ENCODE data around the gene MAGI2. TPM values are rescaled to one million over a fixed set of nuclear protein-coding genes. Genes with fewer than 3 reads are reported as not detected.

The MAGI2 gene
- total RNA-seq, 1 experiment from 2014 or later, result 0.22 TPM

DNA sequence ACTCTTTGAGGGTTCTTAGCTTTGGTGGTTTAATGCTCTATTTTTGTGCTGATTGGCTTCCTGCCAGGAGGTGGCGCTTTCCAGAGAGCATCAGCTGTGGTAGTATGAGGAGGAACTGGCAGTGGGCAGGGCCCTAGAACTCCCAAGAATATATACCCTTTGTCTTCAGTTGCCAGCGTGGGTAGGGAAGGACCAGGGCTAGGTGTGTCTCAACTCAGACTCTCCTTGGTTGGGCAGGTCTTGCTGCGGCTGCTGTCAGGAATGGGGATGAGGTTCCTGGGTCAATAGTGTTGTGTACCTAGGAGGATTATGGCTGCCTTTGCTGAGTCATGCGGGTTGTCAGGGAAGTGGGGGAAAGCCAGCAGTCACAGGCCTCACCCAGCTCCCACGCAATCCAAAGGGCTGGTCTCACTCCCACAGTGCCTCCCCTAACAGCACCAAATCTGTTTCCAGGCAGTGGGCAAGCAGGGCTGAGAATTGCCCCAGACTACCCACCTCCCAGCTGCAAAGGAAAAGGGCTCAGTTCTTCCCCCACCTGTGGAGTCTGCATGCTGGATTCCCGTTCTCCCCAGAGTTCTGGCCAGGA lies 1463.4 kb downstream of the MAGI2 start:
- no peaks in the 10 kb centered on the region for H3K79me2 ChIP-seq (ENCODE audit: insufficient read depth, low read length)
- TF ChIP-seq CBX3 (IDR thresholded peaks at IDR 0.05; ENCODE audit: low read depth) (no peak), EZH2phosphoT487 (IDR thresholded peaks at IDR 0.05; ENCODE audit: borderline replicate concordance) (no peak)
- TF ChIP-seq, protein P1, sequence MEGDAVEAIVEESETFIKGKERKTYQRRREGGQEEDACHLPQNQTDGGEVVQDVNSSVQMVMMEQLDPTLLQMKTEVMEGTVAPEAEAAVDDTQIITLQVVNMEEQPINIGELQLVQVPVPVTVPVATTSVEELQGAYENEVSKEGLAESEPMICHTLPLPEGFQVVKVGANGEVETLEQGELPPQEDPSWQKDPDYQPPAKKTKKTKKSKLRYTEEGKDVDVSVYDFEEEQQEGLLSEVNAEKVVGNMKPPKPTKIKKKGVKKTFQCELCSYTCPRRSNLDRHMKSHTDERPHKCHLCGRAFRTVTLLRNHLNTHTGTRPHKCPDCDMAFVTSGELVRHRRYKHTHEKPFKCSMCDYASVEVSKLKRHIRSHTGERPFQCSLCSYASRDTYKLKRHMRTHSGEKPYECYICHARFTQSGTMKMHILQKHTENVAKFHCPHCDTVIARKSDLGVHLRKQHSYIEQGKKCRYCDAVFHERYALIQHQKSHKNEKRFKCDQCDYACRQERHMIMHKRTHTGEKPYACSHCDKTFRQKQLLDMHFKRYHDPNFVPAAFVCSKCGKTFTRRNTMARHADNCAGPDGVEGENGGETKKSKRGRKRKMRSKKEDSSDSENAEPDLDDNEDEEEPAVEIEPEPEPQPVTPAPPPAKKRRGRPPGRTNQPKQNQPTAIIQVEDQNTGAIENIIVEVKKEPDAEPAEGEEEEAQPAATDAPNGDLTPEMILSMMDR (IDR thresholded peaks at IDR 0.05 in 2 of 3, conservative IDR thresholded peaks at IDR 0.05 in 1 of 3; ENCODE audit: borderline replicate concordance in 1 of 3, insufficient read depth in 1 of 3, low read depth in 2 of 3, low read length in 2 of 3), result peak in 1 of 3 experiments; percentile 20; a peak in 2 of 6 replicates
- H3K4me2 ChIP-seq (ENCODE audit: low read length), result peak overlapping the region; percentile 9; the same call in 1 of the 2 replicates
- peaks cover 0 to 10% of the 10 kb centered on the region in 2 experiments; a peak in 2 of 4 replicates for H3K4me1 ChIP-seq (ENCODE audit: control insufficient read depth in 1 of 2, insufficient read depth in 2 of 2, low read length in 2 of 2)
- no peaks in the 10 kb centered on the region for H3K9me3 ChIP-seq (ENCODE audit: control insufficient read depth in 1 of 2, insufficient read depth in 1 of 2, low read depth in 1 of 2, low read length in 2 of 2)
- H4K20me1 ChIP-seq (ENCODE audit: insufficient read depth), result no peaks in the 10 kb centered on the region
- intact Hi-C loops (cut with micrococcal nuclease), result no loop called here
- no peaks in the 10 kb centered on the region for H3K9me2 ChIP-seq (ENCODE audit: insufficient read depth)
- BruUV-seq (replicated peaks), result no TSS peak
- H3K4me3 ChIP-seq (replicated peaks in 1 of 2; ENCODE audit: low read depth in 1 of 2, low read length in 2 of 2), result no peak overlapping the region
- no peak overlapping the region for H3K9ac ChIP-seq (ENCODE audit: low read length)
- ChIA-PET CTCF (interaction anchor here (0.7 to 1.3 kb wide), 2 partner anchors 31 to 56 kb away, joined by 3 read pairs; no protein-coding TSS in a partner anchor), POLR2A (no interaction called here), RAD21 (ENCODE audit: low non-redundant PET in 1 of 2, low total read pairs in 2 of 2, uncharacterized antibody in 2 of 2, unreplicated experiment in 2 of 2) (no interaction called here)
- DNase-seq (ENCODE audit: low read depth, low spot score), result no peak
- no peak overlapping the region for H3K27ac ChIP-seq (ENCODE audit: low read depth, low read length)
- no peaks in the 10 kb centered on the region for H3K27me3 ChIP-seq (ENCODE audit: insufficient read depth, low read length)
- no peaks in the 10 kb centered on the region for H3K36me3 ChIP-seq (ENCODE audit: control insufficient read depth in 1 of 2, insufficient read depth in 2 of 2, low read length in 2 of 2)
- peak overlapping the region; percentile 12 for H2AFZ ChIP-seq (ENCODE audit: low read depth, low read length, poor library complexity, severe bottlenecking)
- peak; percentile 60 for ATAC-seq

DNA sequence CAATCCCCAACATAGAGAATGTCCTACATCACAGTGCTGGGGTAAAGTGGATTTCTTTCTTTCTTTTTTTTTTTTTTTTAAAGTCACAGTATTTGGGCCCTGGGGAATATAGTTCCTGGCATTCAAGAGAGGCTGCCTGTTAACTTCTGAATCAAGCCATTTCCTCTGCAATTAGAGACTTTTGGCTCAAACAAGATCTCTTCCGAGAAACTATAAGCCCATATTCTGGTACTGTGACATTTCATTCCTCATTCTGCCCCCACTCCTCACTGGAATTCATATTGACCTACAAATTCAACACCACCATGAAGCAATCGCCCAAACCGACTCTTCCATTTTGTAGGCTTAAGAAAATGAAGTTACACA lies 1467.5 kb downstream of the MAGI2 start:
- intact Hi-C loops (cut with micrococcal nuclease), result no loop called here
- Histone ChIP-seq H3K9ac (ENCODE audit: low read length) (no peak overlapping the region), H3K4me1 (ENCODE audit: control insufficient read depth in 1 of 2, insufficient read depth in 2 of 2, low read length in 2 of 2) (peaks cover 0 to 17% of the 10 kb centered on the region in 2 experiments; a peak in 2 of 4 replicates), H3K4me2 (ENCODE audit: low read length) (no peak overlapping the region), H3K9me2 (ENCODE audit: insufficient read depth) (no peaks in the 10 kb centered on the region), H2AFZ (ENCODE audit: low read depth, low read length, poor library complexity, severe bottlenecking) (no peak overlapping the region), H4K20me1 (ENCODE audit: insufficient read depth) (no peaks in the 10 kb centered on the region), H3K36me3 (ENCODE audit: control insufficient read depth in 1 of 2, insufficient read depth in 2 of 2, low read length in 2 of 2) (no peaks in the 10 kb centered on the region), H3K4me3 (replicated peaks in 1 of 2; ENCODE audit: low read depth in 1 of 2, low read length in 2 of 2) (no peak overlapping the region), H3K79me2 (ENCODE audit: insufficient read depth, low read length) (no peaks in the 10 kb centered on the region), H3K27me3 (ENCODE audit: insufficient read depth, low read length) (no peaks in the 10 kb centered on the region), H3K27ac (ENCODE audit: low read depth, low read length) (no peak overlapping the region), H3K9me3 (ENCODE audit: control insufficient read depth in 1 of 2, insufficient read depth in 1 of 2, low read depth in 1 of 2, low read length in 2 of 2) (no peaks in the 10 kb centered on the region)
- POLR2A ChIA-PET, result no interaction called here
- TF ChIP-seq ZFX (IDR thresholded peaks at IDR 0.05) (no peak), CEBPB (IDR thresholded peaks at IDR 0.05; ENCODE audit: low read depth) (no peak), SP1 (IDR thresholded peaks at IDR 0.05; ENCODE audit: low read depth) (no peak), POLR2AphosphoS5 (IDR thresholded peaks at IDR 0.05; ENCODE audit: low read depth, low read length) (no peak), SIN3A (IDR thresholded peaks at IDR 0.05; ENCODE audit: low read depth) (no peak), EZH2phosphoT487 (IDR thresholded peaks at IDR 0.05; ENCODE audit: borderline replicate concordance) (no peak), EGR1 (IDR thresholded peaks at IDR 0.05; ENCODE audit: low read depth) (no peak), ZBTB33 (IDR thresholded peaks at IDR 0.05; ENCODE audit: extremely low read depth, insufficient replicate concordance, low read length) (no peak)
- TF ChIP-seq, protein P1 (IDR thresholded peaks at IDR 0.05 in 2 of 3, conservative IDR thresholded peaks at IDR 0.05 in 1 of 3; ENCODE audit: borderline replicate concordance in 1 of 3, insufficient read depth in 1 of 3, low read depth in 2 of 3, low read length in 2 of 3), result no peak
- CTCF ChIA-PET, result no interaction called here
- BruUV-seq (replicated peaks), result no TSS peak
- DNase-seq (ENCODE audit: low read depth, low spot score), result no peak
- ATAC-seq, result no peak
- RAD21 ChIA-PET (ENCODE audit: low non-redundant PET in 1 of 2, low total read pairs in 2 of 2, uncharacterized antibody in 2 of 2, unreplicated experiment in 2 of 2), result no interaction called here
